B cell (primary cell): ENCODE measurements around the gene ASH1L. TPM values are rescaled to one million over a fixed set of nuclear protein-coding genes. Genes with fewer than 3 reads are reported as not detected.

Experiments used
- ATAC-seq: fragments of 200-7000 bp; cut with Tn5 transposase; one replicate; pipeline ENCODE4 v1.10.0; 2021; ENCODE audit warnings: low read depth, mild to moderate bottlenecking, moderate number of reproducible peaks, moderate library complexity
- CTCF ChIA-PET: fragments of 350-600 bp; sonication (Branson Sonifier 250); formaldehyde crosslinking; loops from one replicate; lab custom pipeline; 2021; ENCODE audit warnings: antibody characterized with exemption, inconsistent platforms; lab: Charles Lee
- POLR2A ChIA-PET: fragments of 350-600 bp; sonication (Branson Sonifier 250); formaldehyde crosslinking; loops from one replicate; lab custom pipeline; 2021; ENCODE audit warnings: antibody characterized with exemption; lab: Charles Lee
- DNase-seq: peaks from one replicate; pipeline ENCODE4 v3.0.0; 2013
- H2AFZ ChIP-seq: 2 replicates; pipeline ENCODE4 v1.6.1; 2012; ENCODE audit warnings: mild to moderate bottlenecking, low read depth, low read length; ENCODE audit not compliant: insufficient read depth, poor library complexity, severe bottlenecking
- H3K27ac ChIP-seq, 2 donors: 1 replicate in 1 of 2; 2 replicates in 1 of 2; pipeline ENCODE4 v1.5.1; 2012 to 2013; ENCODE audit warnings: low read length in 2 of 2, mild to moderate bottlenecking in 2 of 2, moderate library complexity in 1 of 2
- H3K27me3 ChIP-seq, 4 experiments: fragments of 200-600 bp in 1 of 4; sonication (generic) in 1 of 4; replicated peaks in 1 of 4; 1 replicate in 2 of 4; 2 replicates in 2 of 4; pipeline versions ENCODE4 v1.6.1 to v1.7.0; 2013 to 2016; ENCODE audit warnings: low read length in 3 of 4, mild to moderate bottlenecking in 2 of 4, mixed read lengths in 1 of 4, moderate library complexity in 1 of 4; ENCODE audit not compliant: insufficient read depth in 4 of 4, control insufficient read depth in 3 of 4; ENCODE audit errors: control extremely low read depth in 1 of 4
- H3K36me3 ChIP-seq, 2 experiments: replicated peaks in 1 of 2; 1 replicate in 1 of 2; 2 replicates in 1 of 2; pipeline versions ENCODE4 v1.6.1 to v1.7.1; 2013; ENCODE audit warnings: low read length in 1 of 2; ENCODE audit not compliant: insufficient read depth in 2 of 2, control insufficient read depth in 1 of 2; ENCODE audit errors: control extremely low read depth in 1 of 2, extremely low read depth in 1 of 2
- H3K4me1 ChIP-seq, 2 donors: fragments of 200-600 bp in 1 of 2; sonication (generic) in 1 of 2; 1 replicate in 1 of 2; 2 replicates in 1 of 2; pipeline versions ENCODE4 v1.5.1 to v1.6.1; 2013 to 2017; ENCODE audit warnings: low read length in 2 of 2; ENCODE audit not compliant: control insufficient read depth in 2 of 2, insufficient read depth in 2 of 2
- H3K4me2 ChIP-seq: replicated peaks from 2 replicates; pipeline ENCODE3; 2012; ENCODE audit warnings: mild to moderate bottlenecking, low read depth, low read length; ENCODE audit not compliant: poor library complexity, severe bottlenecking
- H3K4me3 ChIP-seq, 5 experiments: fragments of 200-600 bp in 1 of 5; sonication (generic) in 1 of 5; 1 replicate in 3 of 5; 2 replicates in 2 of 5; pipeline versions ENCODE4 v1.5.1 to v1.7.0; 2011 to 2016; ENCODE audit warnings: low read length in 4 of 5, mild to moderate bottlenecking in 4 of 5, low read depth in 2 of 5, control low read depth in 1 of 5, moderate library complexity in 1 of 5; ENCODE audit not compliant: insufficient read depth in 1 of 5; ENCODE audit errors: control extremely low read depth in 1 of 5, extremely low read depth in 1 of 5
- H3K79me2 ChIP-seq: fragments of 200-600 bp; sonication (generic); one replicate; pipeline ENCODE4 v1.6.0; 2016; ENCODE audit warnings: low read length; ENCODE audit not compliant: control insufficient read depth, insufficient read depth
- H3K9ac ChIP-seq: fragments of 200-600 bp; sonication (generic); 2 replicates; pipeline ENCODE4 v1.6.1; 2017; ENCODE audit warnings: mild to moderate bottlenecking, low read length, moderate library complexity
- H3K9me3 ChIP-seq, 3 donors: one replicate each; pipeline versions ENCODE4 v1.6.1 to v1.7.1; 2013; ENCODE audit warnings: low read length in 2 of 3; ENCODE audit not compliant: control insufficient read depth in 2 of 3, insufficient read depth in 1 of 3; ENCODE audit errors: control extremely low read depth in 1 of 3
- H4K20me1 ChIP-seq: 2 replicates; pipeline ENCODE4 v1.6.0; 2012; ENCODE audit warnings: mild to moderate bottlenecking, low read length; ENCODE audit not compliant: insufficient read depth, control insufficient read depth, poor library complexity, severe bottlenecking
- H3K27ac Mint-ChIP-seq: one replicate; pipeline ENCODE4 v1.8.0; 2021; ENCODE audit warnings: mixed read lengths
- H3K27me3 Mint-ChIP-seq: one replicate; pipeline ENCODE4 v1.8.0; 2021; ENCODE audit warnings: mixed read lengths
- H3K4me1 Mint-ChIP-seq: one replicate; pipeline ENCODE4 v1.8.0; 2021; ENCODE audit warnings: mixed read lengths
- H3K4me3 Mint-ChIP-seq: one replicate; pipeline ENCODE4 v1.8.0; 2021; ENCODE audit warnings: mixed read lengths
- H3K9me3 Mint-ChIP-seq: one replicate; pipeline ENCODE4 v1.8.0; 2022; ENCODE audit warnings: mixed read lengths; ENCODE audit not compliant: insufficient read depth
- EZH2 ChIP-seq: IDR thresholded peaks from 2 replicates; pipeline ENCODE4 v1.6.1; 2012; ENCODE audit warnings: borderline replicate concordance, low read depth, mild to moderate bottlenecking, moderate library complexity, low read length; ENCODE audit not compliant: insufficient read depth, poor library complexity, severe bottlenecking
- WGBS: methylation state at CpG from one replicate; pipeline ENCODE4 v1.1.5; 2013; ENCODE audit warnings: missing lambda C conversion rate; ENCODE audit not compliant: insufficient coverage; 5-methylcytosine and 5-hydroxymethylcytosine counted together
- intact Hi-C: fragments of 100-400 bp; cut with micrococcal nuclease; formaldehyde crosslinking; loops from one replicate; pipeline ENCODE4 v1.10.0; 2022
- polyA plus RNA-seq: library from polyadenylated mRNA; depleted of rRNA; stranded (reverse); fragments of >200 nt; gene quantifications from 2 replicates; pipeline ENCODE4 v1.2.3, GENCODE V29; 2012
- total RNA-seq, 2 donors: library from RNA; stranded (reverse); fragments of 120-200 nt in 1 of 2; gene quantifications; 1 replicate in 1 of 2; 2 replicates in 1 of 2; pipeline versions ENCODE4 v1.2.3 to v1.2.4, GENCODE V29; 2013 to 2022
- TF ChIP-seq, protein P1 (sequence below): fragments of 200-600 bp; IDR thresholded peaks from one replicate; pipeline ENCODE4 v1.8.0; 2022; ENCODE audit warnings: antibody characterized with exemption, mild to moderate bottlenecking

ASH1L gene
- total and polyA plus RNA-seq, 2 donors (not counting 1 experiment from before 2014, with no cell fraction given), result 17.7 to 124 TPM

- Histone ChIP-seq H3K4me3 (no peak overlapping the region), H4K20me1 (no peaks in the 10 kb centered on the region), H3K27me3 (no peaks in the 10 kb centered on the region), H3K36me3 (peaks cover 0 to 11% of the 10 kb centered on the region in 2 experiments), H3K4me2 (no peak overlapping the region), H3K9ac (no peak overlapping the region), H2AFZ (no peak overlapping the region), H3K4me1 (peaks cover 7 to 24% of the 10 kb centered on the region in 2 donors), H3K27ac (peak overlapping the region in 1 of 2 donors; percentile 12), H3K79me2 (peaks cover 4% of the 10 kb centered on the region), H3K9me3 (no peaks in the 10 kb centered on the region)
- ATAC-seq (no peak), DNase-seq (peak; percentile 34)
- H3K9me3 Mint-ChIP-seq, result no peaks in the 10 kb centered on the region
- POLR2A ChIA-PET, result interaction anchor here (0.6 kb wide), 1 partner anchor 302 kb away, joined by 3 read pairs; no protein-coding TSS in a partner anchor
- H3K4me1 Mint-ChIP-seq, result peaks cover 12% of the 10 kb centered on the region
- no peaks in the 10 kb centered on the region for H3K27me3 Mint-ChIP-seq
- WGBS, result 93% methylated on average over 5 of the region's 6 CpGs
- CTCF ChIA-PET, result interaction anchor here (0.6 to 1.0 kb wide), 3 partner anchors 13 to 122 kb away, joined by 3 read pairs; no protein-coding TSS in a partner anchor
- peak overlapping the region; percentile 23 for H3K27ac Mint-ChIP-seq
- peak overlapping the region; percentile 57 for H3K4me3 Mint-ChIP-seq
- intact Hi-C loops, result loop anchor here (10.0 kb wide), 1 partner anchor 1179 kb away; the partner anchor contains the start of gene MEF2D
- TF ChIP-seq, protein P1, sequence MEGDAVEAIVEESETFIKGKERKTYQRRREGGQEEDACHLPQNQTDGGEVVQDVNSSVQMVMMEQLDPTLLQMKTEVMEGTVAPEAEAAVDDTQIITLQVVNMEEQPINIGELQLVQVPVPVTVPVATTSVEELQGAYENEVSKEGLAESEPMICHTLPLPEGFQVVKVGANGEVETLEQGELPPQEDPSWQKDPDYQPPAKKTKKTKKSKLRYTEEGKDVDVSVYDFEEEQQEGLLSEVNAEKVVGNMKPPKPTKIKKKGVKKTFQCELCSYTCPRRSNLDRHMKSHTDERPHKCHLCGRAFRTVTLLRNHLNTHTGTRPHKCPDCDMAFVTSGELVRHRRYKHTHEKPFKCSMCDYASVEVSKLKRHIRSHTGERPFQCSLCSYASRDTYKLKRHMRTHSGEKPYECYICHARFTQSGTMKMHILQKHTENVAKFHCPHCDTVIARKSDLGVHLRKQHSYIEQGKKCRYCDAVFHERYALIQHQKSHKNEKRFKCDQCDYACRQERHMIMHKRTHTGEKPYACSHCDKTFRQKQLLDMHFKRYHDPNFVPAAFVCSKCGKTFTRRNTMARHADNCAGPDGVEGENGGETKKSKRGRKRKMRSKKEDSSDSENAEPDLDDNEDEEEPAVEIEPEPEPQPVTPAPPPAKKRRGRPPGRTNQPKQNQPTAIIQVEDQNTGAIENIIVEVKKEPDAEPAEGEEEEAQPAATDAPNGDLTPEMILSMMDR, result no peak
- TF ChIP-seq EZH2, result no peak
Measured at GRCh38 chr1:155326020-155326526, 236.5 kb downstream of the ASH1L start.

DNA sequence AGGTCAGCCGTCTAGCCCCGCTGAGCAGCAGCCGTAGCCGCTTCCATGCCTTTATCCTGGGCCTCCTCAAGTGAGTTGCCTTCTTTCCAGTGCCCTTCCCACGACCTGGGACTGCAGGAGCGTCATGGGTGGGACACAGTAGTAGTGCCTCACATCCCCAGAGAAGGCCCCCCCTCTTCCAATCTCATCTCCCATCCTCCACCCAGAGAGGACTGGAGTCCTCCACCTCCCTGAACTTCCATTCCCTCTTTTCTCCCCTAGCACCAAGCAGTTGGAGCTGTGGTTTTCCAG lies 237.1 kb downstream of the ASH1L start:
- intact Hi-C loops, result loop anchor here (10.0 kb wide), 1 partner anchor 1179 kb away; the partner anchor contains the start of gene MEF2D
- H3K9ac ChIP-seq, result no peak overlapping the region
- ChIA-PET CTCF (interaction anchor here (3.0 to 6.5 kb wide), 2 partner anchors 74 to 178 kb away, joined by 9 to 128 read pairs; no protein-coding TSS in a partner anchor), POLR2A (interaction anchor here (0.6 kb wide), 1 partner anchor 302 kb away, joined by 3 read pairs; no protein-coding TSS in a partner anchor)
- H3K36me3 ChIP-seq, result peaks cover 0 to 7% of the 10 kb centered on the region in 2 experiments
- no peak for ATAC-seq
- peak overlapping the region; percentile 99 for H3K4me2 ChIP-seq
- H3K79me2 ChIP-seq, result peaks cover 4% of the 10 kb centered on the region
- Mint-ChIP-seq H3K27me3 (no peaks in the 10 kb centered on the region), H3K9me3 (no peaks in the 10 kb centered on the region), H3K4me1 (peaks cover 17% of the 10 kb centered on the region), H3K4me3 (peak overlapping the region; percentile 57), H3K27ac (peak overlapping the region; percentile 23)
- TF ChIP-seq, protein P1, result no peak
- no peak for TF ChIP-seq EZH2
- peaks cover 13 to 29% of the 10 kb centered on the region in 2 donors for H3K4me1 ChIP-seq
- H3K4me3 ChIP-seq, result no peak overlapping the region
- H3K27ac ChIP-seq, result no peak overlapping the region
- no peaks in the 10 kb centered on the region for H3K27me3 ChIP-seq
- H2AFZ ChIP-seq, result no peak overlapping the region
- DNase-seq, result no peak
- H3K9me3 ChIP-seq, result peaks cover 0 to 1% (median 0%) of the 10 kb centered on the region in 3 donors
- H4K20me1 ChIP-seq, result no peaks in the 10 kb centered on the region
- WGBS, result 93% methylated on average over 6 of the region's 6 CpGs
